NCI-H2227 (cell line): ENCODE results near the gene LMTK2.
A peak's percentile ranks its signal among the peaks of the same experiment; 100 is the strongest.

Source experiments
- DNase-seq: peaks from one replicate; lab custom pipeline; 2025; ENCODE audit not compliant: unreplicated experiment; lab: John Stamatoyannopoulos, UW

The LMTK2 gene

DNA sequence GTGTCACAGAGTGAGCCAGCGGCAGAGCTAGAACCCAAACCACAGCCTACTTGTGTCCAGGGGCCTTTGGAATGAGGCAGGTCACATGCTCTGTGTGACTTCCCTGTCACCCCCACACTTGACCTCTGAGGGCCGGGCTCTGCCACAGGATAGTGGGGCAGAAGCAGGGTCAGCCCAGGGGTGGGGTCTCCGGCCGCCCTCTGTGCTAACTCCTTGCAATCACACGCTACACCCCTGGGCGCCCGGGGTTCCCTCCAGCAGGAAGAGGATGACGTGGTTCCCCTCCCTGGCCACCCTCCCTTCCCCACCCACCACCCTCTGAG, 125.6 kb downstream of the LMTK2 start:
- no peak for DNase-seq

GRCh38 chr7:98232799-98233198, 126.1 kb downstream of the LMTK2 start:
- no peak for DNase-seq

GRCh38 chr7:98233219-98234070, 126.8 kb downstream of the LMTK2 start:
- DNase-seq = no peak

DNA sequence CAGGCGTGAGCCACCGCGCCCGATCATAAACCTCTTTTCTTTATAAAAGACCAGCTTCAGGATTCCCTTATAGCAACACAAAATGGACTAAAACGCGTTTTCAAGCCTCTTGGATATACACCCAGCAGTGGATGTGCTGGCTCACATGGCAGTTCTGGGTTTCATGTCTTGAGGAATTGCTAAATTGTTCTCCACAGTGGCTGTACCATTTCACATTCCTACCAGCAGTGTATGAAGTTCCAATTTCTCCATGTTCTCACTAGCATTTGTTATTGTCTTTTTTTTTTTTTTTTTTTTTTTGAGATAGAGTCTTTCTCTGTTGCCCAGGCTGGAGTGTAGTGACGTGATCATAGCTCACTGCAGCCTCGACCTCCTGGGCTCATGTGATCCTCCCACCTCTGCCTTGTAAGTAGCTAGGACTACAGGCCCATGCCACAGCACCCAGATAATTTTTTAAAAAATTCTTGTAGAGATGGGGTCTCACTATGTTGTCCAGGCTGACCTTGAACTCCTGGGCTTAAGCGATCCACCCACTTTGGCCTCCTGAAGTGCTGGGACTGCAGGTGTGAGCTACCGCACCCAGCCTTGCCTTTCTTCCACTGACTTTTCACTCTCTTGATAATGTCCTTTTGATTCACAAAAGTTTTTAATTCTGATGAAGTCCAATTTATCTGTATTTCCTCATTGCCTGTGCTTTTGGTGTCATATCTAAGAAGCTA, 127.9 kb downstream of the LMTK2 start:
- DNase-seq = no peak

GRCh38 chr7:98235901-98236300, 129.2 kb downstream of the LMTK2 start:
- DNase-seq = no peak

- DNase-seq = no peak
Measured at GRCh38 chr7:98236355-98237185, 129.9 kb downstream of the LMTK2 start.

DNA sequence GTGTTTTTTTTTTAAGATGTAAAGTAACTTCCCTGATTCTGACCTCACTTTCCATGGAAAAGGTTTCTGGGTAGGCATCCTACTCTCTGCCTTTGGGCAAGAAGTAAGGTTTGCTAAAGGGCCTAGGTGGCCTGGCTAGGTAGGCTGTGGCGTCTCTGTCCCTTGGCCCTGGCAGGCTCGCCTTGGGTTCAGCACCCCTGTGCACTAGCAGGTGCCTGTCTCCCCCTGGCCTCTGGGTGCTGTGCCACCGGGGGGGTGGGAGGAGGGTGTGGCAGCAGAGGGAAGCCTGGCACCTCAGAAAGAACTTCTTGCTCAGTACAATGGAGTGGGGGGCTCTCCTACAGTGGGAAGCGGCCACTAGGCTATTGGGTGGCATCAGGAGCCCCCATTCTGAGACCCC, 131.4 kb downstream of the LMTK2 start:
- DNase-seq = no peak

GRCh38 chr7:98238976-98239375, 132.3 kb downstream of the LMTK2 start:
- DNase-seq = no peak

- DNase-seq = peak; percentile 47
Measured at GRCh38 chr7:98240961-98241673, 134.5 kb downstream of the LMTK2 start.

DNA sequence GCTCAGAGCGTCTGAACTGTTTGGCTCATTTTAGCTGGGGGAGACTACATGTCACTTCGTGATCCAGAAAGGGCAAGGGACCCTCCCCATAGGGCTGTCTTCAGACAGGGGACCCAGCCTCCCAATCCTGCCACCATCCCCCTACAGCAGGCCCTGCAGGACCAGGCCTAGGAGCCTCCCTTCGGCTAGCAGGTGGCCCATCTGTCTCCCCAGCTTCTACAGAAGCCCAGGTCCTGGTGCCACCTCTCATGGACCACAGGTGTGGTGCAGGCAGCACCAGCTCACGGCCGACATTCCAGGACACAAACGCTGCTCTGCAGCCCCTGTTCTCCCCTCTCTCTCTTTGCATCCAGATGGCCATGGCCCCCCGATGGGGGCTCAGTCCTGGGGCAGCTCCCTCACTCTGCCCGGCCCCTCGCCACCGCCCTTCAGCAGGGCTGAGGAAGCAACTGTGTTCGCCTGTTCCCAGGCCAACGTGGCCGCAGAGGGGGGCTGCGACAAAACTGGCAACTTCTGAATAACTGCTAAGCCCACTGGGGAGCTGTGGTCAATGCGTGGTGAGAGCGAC, 135.1 kb downstream of the LMTK2 start:
- no peak for DNase-seq

- DNase-seq = no peak
Measured at GRCh38 chr7:98242342-98242741, 135.7 kb downstream of the LMTK2 start.

DNA sequence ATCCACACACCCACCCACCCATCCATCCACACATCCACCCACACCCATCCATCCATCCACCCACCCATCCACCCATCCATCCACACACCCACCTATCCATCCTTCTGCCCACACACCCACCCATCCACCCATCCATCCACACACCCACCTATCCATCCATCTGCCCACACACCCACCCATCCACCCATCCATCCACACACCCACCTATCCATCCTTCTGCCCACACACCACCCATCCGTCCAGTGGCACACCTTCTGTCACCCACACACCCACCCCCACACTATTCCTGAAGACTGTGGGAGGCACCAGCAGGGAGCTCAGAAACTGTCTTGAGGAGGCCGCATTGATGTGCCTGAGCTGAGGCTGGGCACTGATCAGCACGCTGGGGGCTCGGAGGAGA, 136.3 kb downstream of the LMTK2 start:
- DNase-seq = no peak

DNA sequence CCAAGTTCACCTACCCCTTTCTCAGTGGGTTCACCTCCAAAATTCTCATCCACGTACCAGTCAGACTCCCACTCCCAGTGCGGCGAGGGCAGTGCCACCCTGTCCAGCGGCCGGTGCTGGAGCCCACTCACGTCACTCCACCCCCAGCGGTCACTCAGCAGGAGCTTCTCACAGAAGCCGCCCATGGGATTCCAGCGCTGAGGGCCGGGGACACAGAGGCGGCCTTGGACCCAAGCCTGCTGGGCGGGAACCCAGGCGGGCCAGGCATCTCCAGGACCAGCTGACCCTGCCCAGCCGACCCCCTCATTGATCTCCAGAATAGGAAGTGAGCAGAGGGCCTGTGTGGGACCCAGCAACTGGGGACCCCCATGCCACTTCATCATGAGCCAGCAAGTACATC, 138.2 kb downstream of the LMTK2 start:
- DNase-seq = no peak

GRCh38 chr7:98248156-98248555, 141.5 kb downstream of the LMTK2 start:
- DNase-seq = no peak

- DNase-seq = no peak
Measured at GRCh38 chr7:98249106-98249505, 142.4 kb downstream of the LMTK2 start.

GRCh38 chr7:98250789-98251188, 144.1 kb downstream of the LMTK2 start:
- no peak for DNase-seq

DNA sequence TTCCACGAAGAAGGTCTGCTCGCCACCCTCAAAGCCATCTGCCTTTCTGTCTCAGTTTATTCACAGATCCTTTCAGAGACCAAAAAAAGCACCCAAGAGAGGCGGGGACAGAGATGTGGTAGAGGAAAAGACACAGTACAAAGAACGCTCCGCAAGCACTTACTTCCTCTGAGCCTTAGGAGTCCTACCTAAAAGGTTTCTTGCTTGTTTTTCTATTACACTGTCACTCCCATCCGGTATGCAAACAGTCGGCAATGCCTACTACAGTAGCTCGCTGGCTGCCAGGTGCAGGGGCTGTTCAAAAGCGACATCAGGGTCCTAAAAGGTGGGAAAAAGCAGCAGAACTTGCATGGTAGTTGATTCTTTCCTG, 144.6 kb downstream of the LMTK2 start:
- no peak for DNase-seq

- peak; percentile 95 for DNase-seq
Measured at GRCh38 chr7:98251601-98252424, 145.2 kb downstream of the LMTK2 start, which contains the start of gene TECPR1. Gene TECPR1 (minus strand): TSS chr7:98252232. CDS start chr7:98246146, 6,086 bp downstream.

DNA sequence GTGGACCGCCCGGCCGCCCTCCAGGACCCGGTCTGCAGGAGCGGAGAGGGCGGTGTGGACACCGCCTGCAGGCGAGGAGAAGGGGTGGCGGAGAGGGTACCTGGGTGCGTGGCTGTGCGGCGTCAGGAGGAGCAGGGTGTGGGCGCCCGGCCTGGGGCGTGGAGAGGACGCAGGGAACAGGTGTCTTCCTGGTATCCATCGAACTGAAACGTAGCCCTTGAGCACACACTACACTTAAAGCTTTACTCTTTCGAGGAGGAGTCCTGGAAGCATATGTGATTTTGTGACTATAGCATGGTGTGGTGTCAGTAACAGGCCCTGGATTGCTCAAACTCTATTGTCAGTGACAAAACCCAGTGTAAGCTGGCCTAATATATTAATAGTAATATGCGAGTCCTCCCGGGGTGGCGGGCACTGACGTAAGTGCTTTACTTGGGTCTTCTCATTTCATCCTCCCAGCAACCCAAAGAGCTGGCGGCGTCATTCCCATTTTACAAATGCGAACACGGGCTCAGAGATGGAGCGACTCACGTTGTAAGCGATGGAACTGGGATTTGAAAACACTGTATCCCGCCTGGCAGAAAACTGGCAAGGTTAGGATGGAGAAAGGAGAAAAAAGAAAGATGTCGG, 145.9 kb downstream of the LMTK2 start:
- DNase-seq = peak; percentile 41
